Activated CD4-positive, alpha-beta T cell treated with anti-CD3 and anti-CD28 coated beads, Interleukin-2, amount 10 ng/mL, durations not matched to agents 24 days and 14 days (primary cell): ENCODE data around the gene ARHGAP12. TPM values are rescaled to one million over a fixed set of nuclear protein-coding genes. Genes with fewer than 3 reads are reported as not detected.

ENCODE experiments used
- DNase-seq: peaks from one replicate; pipeline ENCODE4 v3.0.0; 2022
- H3K27ac Mint-ChIP-seq: one replicate; pipeline ENCODE4 v1.8.0; 2022; ENCODE audit warnings: mild to moderate bottlenecking, mixed read lengths
- H3K27me3 Mint-ChIP-seq: one replicate; pipeline ENCODE4 v1.8.0; 2022; ENCODE audit warnings: mixed read lengths
- H3K36me3 Mint-ChIP-seq: one replicate; pipeline ENCODE4 v1.8.0; 2022; ENCODE audit warnings: low read depth, mild to moderate bottlenecking, mixed read lengths
- H3K4me1 Mint-ChIP-seq: one replicate; pipeline ENCODE4 v1.8.0; 2021; ENCODE audit warnings: mixed read lengths
- H3K4me3 Mint-ChIP-seq: one replicate; pipeline ENCODE4 v1.8.0; 2022; ENCODE audit warnings: mild to moderate bottlenecking, moderate library complexity, mixed read lengths
- H3K9me3 Mint-ChIP-seq: one replicate; pipeline ENCODE4 v1.8.0; 2021; ENCODE audit warnings: mixed read lengths
- intact Hi-C: fragments of 100-400 bp; cut with micrococcal nuclease; formaldehyde crosslinking; loops from one replicate; pipeline ENCODE4 v1.15.1; 2023
- total RNA-seq: library from RNA; stranded (reverse); gene quantifications from 2 replicates; pipeline ENCODE4 v1.2.3, GENCODE V29; 2022

The ARHGAP12 gene
- total RNA-seq, 1 donor from 2014 or later: 3.7 TPM

DNA sequence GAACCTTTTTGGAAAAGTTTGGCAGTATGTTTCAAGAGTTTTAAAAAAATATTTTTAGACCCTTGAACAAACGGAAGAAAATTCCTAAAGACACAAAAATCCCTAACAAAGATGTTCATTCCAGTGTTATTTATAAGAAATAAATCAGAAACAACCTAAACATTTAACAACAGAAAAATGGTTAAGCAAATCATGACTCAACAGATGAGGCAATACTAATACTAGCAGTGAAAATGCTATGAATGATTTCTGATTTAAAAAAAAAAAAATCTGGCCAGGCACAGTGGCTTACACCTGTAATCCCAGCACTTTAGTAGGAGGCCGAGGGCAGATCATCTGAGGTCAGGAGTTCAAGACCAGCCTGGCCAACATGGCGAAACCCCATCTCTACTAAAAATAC is 61.0 kb downstream of the ARHGAP12 start:
- no peak for DNase-seq
- H3K9me3 Mint-ChIP-seq: no peaks in the 10 kb centered on the region
- H3K27ac Mint-ChIP-seq: no peak overlapping the region
- no peaks in the 10 kb centered on the region for H3K27me3 Mint-ChIP-seq
- no peak overlapping the region for H3K4me3 Mint-ChIP-seq
- H3K4me1 Mint-ChIP-seq: peaks cover 3% of the 10 kb centered on the region
- intact Hi-C loops: loop anchor here (10.0 kb wide), 1 partner anchor 307 kb away; no protein-coding TSS in a partner anchor
- no peaks in the 10 kb centered on the region for H3K36me3 Mint-ChIP-seq

DNA sequence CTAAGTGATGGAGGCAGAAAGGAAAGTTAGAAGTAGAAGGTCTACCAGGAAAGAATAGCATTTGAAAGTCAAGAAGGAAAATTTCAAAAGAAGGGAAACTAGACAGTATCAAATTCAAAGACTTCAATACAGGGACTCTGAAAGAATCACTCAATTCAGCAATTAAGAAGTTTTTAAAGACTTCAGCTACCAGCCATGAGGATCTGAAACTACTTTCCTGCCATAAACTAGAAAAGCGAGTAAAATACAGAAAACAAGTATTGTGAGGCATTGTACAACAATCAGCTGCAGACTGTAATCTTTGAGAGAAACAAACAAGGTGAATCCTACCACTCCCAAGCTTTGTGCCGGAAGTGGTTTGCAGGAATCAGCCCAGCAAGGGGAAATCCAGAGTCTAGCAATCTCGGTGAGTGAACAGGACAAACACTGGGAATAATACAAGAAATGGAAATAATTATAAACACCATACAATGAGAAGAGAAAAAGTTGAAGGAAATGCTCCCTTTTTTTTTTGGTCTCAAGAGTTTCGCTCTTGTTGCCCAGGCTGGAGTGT is 62.4 kb downstream of the ARHGAP12 start:
- H3K27me3 Mint-ChIP-seq: no peaks in the 10 kb centered on the region
- no peak overlapping the region for H3K27ac Mint-ChIP-seq
- intact Hi-C loops: loop anchor here (10.0 kb wide), 1 partner anchor 309 kb away; no protein-coding TSS in a partner anchor
- no peaks in the 10 kb centered on the region for H3K9me3 Mint-ChIP-seq
- peaks cover 3% of the 10 kb centered on the region for H3K4me1 Mint-ChIP-seq
- H3K36me3 Mint-ChIP-seq: no peaks in the 10 kb centered on the region
- no peak for DNase-seq
- no peak overlapping the region for H3K4me3 Mint-ChIP-seq

DNA sequence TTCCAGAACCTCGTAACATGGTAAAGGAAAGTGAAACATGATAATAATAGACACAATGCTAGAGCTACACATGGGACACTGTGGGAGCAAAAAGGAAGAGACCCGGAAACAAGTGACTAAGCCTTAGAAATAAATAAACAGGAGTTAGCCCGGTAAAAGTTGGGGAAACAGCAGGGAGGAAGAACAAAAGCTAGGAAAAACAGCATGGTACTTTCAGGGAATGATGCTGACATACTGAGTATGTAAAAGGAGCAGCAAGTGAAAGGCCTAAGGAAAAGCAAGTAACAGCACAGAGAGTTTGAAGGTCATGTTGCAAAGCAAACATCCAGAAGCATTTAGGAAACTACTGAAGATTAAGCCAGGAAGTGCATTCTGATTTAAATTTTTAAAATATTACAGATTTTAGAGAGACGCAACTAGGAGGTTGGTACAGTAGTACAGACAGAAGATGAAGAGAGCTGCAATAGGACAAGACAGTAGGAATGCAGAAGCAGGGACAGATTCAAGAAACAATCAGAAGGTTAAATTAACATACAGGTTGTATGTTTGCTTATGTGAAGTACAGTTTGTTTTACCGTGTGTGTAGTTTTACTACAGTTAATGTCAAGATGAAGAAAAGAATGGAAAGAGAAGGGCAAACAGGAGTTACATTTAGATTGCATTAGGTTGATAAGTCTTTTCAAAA is 63.7 kb downstream of the ARHGAP12 start:
- H3K27me3 Mint-ChIP-seq: no peaks in the 10 kb centered on the region
- no peaks in the 10 kb centered on the region for H3K9me3 Mint-ChIP-seq
- H3K27ac Mint-ChIP-seq: no peak overlapping the region
- H3K36me3 Mint-ChIP-seq: no peaks in the 10 kb centered on the region
- intact Hi-C loops: loop anchor here (5.0 to 10.0 kb wide), 2 partner anchors 67 to 310 kb away; no protein-coding TSS in a partner anchor
- peaks cover 3% of the 10 kb centered on the region for H3K4me1 Mint-ChIP-seq
- no peak overlapping the region for H3K4me3 Mint-ChIP-seq
- no peak for DNase-seq

DNA sequence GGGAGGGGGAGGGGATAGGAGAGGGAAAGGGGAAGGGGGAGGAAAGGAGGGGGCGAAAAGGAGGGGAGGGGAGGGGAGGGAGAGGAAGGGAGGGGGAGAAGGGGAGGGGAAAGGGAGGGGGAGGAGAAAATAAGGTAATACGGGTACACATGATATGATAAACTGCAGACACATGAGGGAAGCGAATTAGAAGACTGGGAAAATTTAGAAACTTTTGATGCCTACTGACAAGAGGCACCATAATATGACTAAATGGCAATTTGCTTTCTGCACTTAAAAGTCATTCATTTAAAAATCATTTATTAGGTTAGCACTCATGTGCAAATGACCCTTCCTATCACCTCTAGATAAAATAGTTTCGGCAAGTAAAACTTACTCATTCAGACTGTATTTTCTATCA is 73.6 kb downstream of the ARHGAP12 start:
- Mint-ChIP-seq H3K4me3 (no peak overlapping the region), H3K27ac (no peak overlapping the region), H3K9me3 (no peaks in the 10 kb centered on the region), H3K27me3 (no peaks in the 10 kb centered on the region), H3K4me1 (peaks cover 5% of the 10 kb centered on the region), H3K36me3 (peaks cover 1% of the 10 kb centered on the region)
- no peak for DNase-seq
- intact Hi-C loops: no loop called here

DNA sequence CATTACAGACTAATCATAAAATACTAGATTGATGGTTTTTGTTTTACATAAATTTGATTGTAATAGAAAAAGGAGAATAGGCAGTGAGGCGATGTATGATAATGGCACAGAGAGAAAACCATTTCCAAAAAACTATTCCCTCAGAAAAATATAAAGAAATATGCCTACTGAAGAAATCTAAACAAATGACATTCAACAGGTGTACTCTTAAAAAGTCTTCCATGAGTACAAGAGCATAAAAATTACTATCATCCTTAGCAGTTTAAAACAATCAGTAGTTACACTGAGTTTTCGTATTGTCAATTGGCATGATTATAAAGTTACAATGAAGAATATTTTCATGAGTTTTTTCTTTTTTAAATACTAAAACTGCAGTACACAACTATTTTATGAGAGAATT is 75.0 kb downstream of the ARHGAP12 start:
- H3K36me3 Mint-ChIP-seq: peaks cover 1% of the 10 kb centered on the region
- no peak for DNase-seq
- no peaks in the 10 kb centered on the region for H3K27me3 Mint-ChIP-seq
- no peak overlapping the region for H3K4me3 Mint-ChIP-seq
- intact Hi-C loops: no loop called here
- no peak overlapping the region for H3K27ac Mint-ChIP-seq
- peaks cover 5% of the 10 kb centered on the region for H3K4me1 Mint-ChIP-seq
- no peaks in the 10 kb centered on the region for H3K9me3 Mint-ChIP-seq

DNA sequence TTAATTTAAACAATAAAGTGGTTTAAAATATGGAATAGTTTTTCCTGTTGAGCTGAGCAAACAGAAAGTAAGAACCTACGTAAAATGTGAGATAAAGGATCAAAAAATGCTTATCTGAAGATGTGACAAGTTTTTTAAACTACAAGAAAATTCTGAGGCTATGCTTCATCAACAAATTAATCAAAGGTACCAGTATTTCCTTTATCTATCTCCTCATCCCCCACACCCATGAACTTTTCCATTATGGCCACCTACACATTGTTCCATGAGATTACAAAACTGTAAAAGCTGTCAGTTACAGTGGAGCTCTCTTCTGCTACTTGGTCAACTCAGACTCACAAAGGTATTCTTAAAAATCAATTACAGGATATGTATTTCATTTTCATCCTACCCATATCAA is 77.4 kb downstream of the ARHGAP12 start:
- peaks cover 3% of the 10 kb centered on the region for H3K4me1 Mint-ChIP-seq
- no peak overlapping the region for H3K4me3 Mint-ChIP-seq
- no peak for DNase-seq
- peaks cover 2% of the 10 kb centered on the region for H3K36me3 Mint-ChIP-seq
- H3K27me3 Mint-ChIP-seq: no peaks in the 10 kb centered on the region
- intact Hi-C loops: no loop called here
- no peak overlapping the region for H3K27ac Mint-ChIP-seq
- H3K9me3 Mint-ChIP-seq: no peaks in the 10 kb centered on the region

DNA sequence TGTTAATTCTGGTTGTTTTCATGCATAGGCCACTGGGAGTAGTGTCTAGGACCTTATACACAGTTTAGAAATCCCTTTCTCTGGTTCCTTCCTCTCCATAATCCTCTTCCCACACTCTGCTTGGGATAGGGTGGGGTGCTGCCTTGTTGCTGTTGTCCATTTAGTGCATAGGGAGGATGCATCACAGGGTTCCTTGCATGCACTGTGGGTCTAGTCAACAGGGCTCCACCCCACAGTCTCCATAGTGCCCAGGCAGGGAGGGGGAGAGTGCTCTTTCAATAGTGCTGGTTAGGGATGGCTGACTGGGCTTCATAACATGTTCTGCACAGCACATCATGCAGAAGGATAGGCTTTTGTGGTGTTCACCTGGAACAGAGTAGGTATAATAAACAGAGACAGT is 81.1 kb downstream of the ARHGAP12 start:
- no peak overlapping the region for H3K4me3 Mint-ChIP-seq
- H3K27ac Mint-ChIP-seq: no peak overlapping the region
- peaks cover 2% of the 10 kb centered on the region for H3K27me3 Mint-ChIP-seq
- H3K9me3 Mint-ChIP-seq: no peaks in the 10 kb centered on the region
- H3K4me1 Mint-ChIP-seq: peaks cover 5% of the 10 kb centered on the region
- intact Hi-C loops: no loop called here
- peaks cover 2% of the 10 kb centered on the region for H3K36me3 Mint-ChIP-seq
- no peak for DNase-seq

DNA sequence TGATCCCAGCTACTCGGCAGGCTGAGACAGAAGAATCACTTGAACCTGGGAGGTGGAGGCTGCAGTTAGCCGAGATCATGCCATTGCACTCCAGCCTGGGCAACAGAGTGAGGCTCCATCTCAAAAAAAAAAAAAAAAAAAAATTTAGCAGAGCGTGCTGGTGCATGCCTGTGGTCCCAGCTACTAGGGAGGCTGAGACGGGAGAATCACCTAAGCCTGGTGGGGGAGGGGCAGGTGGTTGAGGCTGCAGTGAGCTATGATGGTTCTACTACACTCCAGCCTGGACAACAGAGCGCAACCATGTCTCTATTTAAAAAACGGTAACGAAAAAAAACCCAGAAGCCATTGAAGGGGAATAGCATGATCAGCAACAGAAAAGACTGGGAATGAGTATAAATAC is 89.9 kb downstream of the ARHGAP12 start:
- H3K27ac Mint-ChIP-seq: no peak overlapping the region
- no peaks in the 10 kb centered on the region for H3K27me3 Mint-ChIP-seq
- H3K36me3 Mint-ChIP-seq: no peaks in the 10 kb centered on the region
- intact Hi-C loops: no loop called here
- no peak for DNase-seq
- H3K9me3 Mint-ChIP-seq: no peaks in the 10 kb centered on the region
- no peak overlapping the region for H3K4me3 Mint-ChIP-seq
- H3K4me1 Mint-ChIP-seq: peaks cover 2% of the 10 kb centered on the region

DNA sequence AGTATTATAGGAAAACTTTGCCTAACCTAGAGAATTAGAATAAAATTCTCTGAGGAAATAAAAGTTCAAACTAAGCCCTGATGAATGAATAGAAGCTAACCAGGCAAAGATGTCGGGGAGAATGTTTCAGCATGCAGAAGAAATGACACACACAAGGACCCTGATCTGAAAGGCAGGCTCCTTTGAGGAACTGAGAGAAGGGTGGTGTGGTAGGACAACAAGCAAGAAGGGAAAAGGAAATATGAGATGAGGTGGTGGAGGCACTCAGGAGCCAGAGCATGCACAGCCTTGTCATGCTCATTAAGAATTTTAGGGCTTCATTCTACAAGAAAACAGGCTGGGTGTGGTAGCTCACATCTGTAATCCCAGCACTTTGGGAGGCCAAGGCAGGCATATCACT is 90.6 kb downstream of the ARHGAP12 start:
- no peaks in the 10 kb centered on the region for H3K4me1 Mint-ChIP-seq

DNA sequence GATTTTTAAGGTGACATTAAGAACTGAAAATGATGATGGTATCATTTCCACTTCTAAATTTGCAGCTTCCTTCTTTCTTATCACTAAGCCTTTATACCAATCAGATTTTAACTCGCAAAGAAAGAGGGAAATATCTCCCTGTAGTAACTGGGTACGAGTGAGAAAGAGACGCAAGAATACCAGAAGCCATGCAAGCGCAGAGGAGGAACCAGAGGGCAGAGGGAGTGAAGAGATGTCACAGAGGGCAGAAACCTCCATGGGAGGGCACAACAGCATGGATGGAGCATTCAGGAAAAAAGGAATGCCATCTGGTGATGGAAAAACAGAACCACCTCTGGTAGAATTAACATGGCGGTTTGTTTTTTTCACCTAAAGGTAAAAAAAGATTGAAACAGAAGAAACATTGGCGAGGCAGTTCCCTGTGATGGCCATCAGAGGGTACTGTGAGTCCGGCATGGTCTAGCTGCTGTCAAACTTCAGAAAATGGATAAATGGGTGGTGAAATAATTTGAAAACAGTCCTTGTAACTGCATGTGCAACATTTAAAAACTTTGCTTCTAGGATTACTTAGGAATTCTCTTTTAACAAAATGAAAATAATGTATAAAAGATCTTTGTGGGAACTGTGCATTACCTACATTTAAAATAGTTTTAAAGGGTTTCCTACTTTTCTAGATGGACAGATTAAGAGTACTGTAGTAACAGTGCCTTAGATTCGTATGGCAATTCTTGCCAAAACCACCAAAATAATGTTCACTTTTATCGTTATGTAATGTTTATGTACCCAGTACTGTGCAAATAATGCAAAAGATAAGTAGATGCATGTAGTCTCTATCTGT is 91.8 kb downstream of the ARHGAP12 start:
- no peaks in the 10 kb centered on the region for H3K27me3 Mint-ChIP-seq
- H3K36me3 Mint-ChIP-seq: no peaks in the 10 kb centered on the region
- intact Hi-C loops: no loop called here

More for the DNA sequence above, 90.6 kb downstream of the ARHGAP12 start:
- Mint-ChIP-seq H3K27ac (no peak overlapping the region), H3K27me3 (no peaks in the 10 kb centered on the region), H3K36me3 (no peaks in the 10 kb centered on the region), H3K9me3 (no peaks in the 10 kb centered on the region), H3K4me3 (no peak overlapping the region)
- intact Hi-C loops: no loop called here
- no peak for DNase-seq

DNA sequence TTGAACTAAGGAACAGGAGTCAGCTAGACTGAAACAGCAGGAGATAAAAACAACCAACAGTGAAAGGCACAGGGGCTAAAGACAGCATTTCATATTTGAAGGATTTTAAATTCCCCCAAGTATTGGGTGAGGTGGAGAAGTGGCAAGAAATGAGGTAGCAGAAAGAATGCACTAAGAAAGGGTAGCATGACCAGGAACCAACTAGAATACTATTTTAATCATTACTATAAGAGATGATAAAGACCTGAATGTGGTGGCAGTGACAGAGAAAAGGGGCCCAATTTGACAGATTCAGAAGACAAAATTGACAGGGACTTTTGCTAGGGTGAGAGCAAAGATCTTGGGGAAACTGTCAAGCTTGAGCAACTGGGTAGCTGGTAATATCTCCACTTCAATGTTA is 94.9 kb downstream of the ARHGAP12 start:
- Mint-ChIP-seq H3K9me3 (no peaks in the 10 kb centered on the region), H3K27me3 (no peaks in the 10 kb centered on the region), H3K27ac (no peak overlapping the region), H3K36me3 (no peaks in the 10 kb centered on the region), H3K4me3 (no peak overlapping the region), H3K4me1 (no peaks in the 10 kb centered on the region)
- intact Hi-C loops: no loop called here
- DNase-seq: no peak

More for the DNA sequence above, 91.8 kb downstream of the ARHGAP12 start:
- no peaks in the 10 kb centered on the region for H3K4me1 Mint-ChIP-seq
- H3K4me3 Mint-ChIP-seq: no peak overlapping the region
- DNase-seq: no peak
- H3K9me3 Mint-ChIP-seq: no peaks in the 10 kb centered on the region
- no peak overlapping the region for H3K27ac Mint-ChIP-seq

DNA sequence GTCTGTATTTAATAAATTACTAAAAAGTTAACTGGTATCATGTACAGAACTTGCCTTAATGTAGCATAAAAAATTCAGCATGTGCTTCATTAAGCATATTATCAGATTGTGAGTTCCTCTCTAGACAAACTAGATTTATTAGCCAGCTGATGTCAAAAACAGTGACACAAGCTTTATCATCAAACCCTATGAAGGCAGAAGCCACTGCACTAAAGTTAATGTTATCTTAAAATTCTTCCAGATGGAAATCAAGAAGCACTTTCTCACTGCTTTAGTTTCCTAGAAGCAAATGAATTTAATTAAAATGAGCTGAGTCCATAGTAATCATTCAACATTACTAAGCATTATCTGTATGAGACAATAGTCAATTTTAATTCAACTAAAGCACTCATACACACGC is 96.4 kb downstream of the ARHGAP12 start:
- no peak overlapping the region for H3K27ac Mint-ChIP-seq
- no peaks in the 10 kb centered on the region for H3K4me1 Mint-ChIP-seq
- DNase-seq: no peak
- no peaks in the 10 kb centered on the region for H3K36me3 Mint-ChIP-seq
- H3K9me3 Mint-ChIP-seq: no peaks in the 10 kb centered on the region
- no peaks in the 10 kb centered on the region for H3K27me3 Mint-ChIP-seq
- intact Hi-C loops: no loop called here
- H3K4me3 Mint-ChIP-seq: no peak overlapping the region

DNA sequence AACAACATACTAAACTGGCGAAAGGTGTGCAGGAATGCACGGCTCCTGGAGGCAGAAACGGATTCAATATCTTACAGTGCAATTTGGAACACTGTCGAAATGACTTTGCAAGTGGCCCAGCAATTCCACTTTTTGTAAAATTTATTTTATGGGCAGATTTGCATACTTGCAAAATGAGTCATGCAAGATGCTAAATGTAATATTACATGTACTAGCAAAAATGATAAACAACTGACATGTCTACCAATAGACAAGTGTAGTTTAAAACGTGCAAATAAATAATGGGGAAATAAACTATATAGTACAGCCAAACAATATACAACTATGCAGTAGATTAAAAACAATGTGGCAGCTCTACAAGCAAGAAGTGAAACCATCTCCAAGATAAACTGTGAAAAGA is 97.7 kb downstream of the ARHGAP12 start:
- H3K4me3 Mint-ChIP-seq: no peak overlapping the region
- H3K9me3 Mint-ChIP-seq: no peaks in the 10 kb centered on the region
- no peak overlapping the region for H3K27ac Mint-ChIP-seq
- intact Hi-C loops: no loop called here
- H3K27me3 Mint-ChIP-seq: no peaks in the 10 kb centered on the region
- DNase-seq: no peak
- no peaks in the 10 kb centered on the region for H3K4me1 Mint-ChIP-seq
- no peaks in the 10 kb centered on the region for H3K36me3 Mint-ChIP-seq

DNA sequence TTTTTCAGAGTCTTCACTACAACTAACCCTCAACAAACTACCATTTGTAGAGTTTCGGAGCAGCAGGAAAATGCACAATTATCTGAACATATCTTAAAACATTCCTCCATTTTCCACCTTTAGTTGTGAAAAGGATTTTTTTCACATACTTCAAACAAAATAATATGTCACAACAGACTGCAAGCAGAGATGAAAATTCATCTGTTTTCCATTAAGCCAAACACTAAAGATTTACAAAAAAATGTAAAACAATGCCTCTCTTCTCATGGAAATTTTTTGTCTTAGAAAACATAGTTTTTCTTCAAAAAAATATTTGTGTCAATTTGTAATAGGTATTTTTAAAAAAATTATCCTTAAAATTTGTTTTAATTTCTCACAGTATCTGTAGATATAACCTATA is 98.9 kb downstream of the ARHGAP12 start:
- no peaks in the 10 kb centered on the region for H3K27me3 Mint-ChIP-seq
- no peaks in the 10 kb centered on the region for H3K36me3 Mint-ChIP-seq
- no peaks in the 10 kb centered on the region for H3K4me1 Mint-ChIP-seq
- no peaks in the 10 kb centered on the region for H3K9me3 Mint-ChIP-seq
- no peak for DNase-seq
- no peak overlapping the region for H3K27ac Mint-ChIP-seq
- H3K4me3 Mint-ChIP-seq: no peak overlapping the region
- intact Hi-C loops: no loop called here
